IPS-18a (cell line): Measurements from ENCODE around the gene TOM1L2.
"Not testable (repeated sequence)": the region's sequence is repeated elsewhere in the genome, so short reads cannot be mapped to it uniquely, and the experiment has no call there.

Experiments used
- H3K27ac ChIP-seq: one replicate; pipeline ENCODE4 v1.5.1; 2013; ENCODE audit warnings: low read length
- H3K27me3 ChIP-seq: one replicate; pipeline ENCODE4 v1.6.1; 2013; ENCODE audit warnings: mild to moderate bottlenecking, low read length; ENCODE audit not compliant: control insufficient read depth, insufficient read depth
- H3K36me3 ChIP-seq: one replicate; pipeline ENCODE4 v1.6.1; 2013; ENCODE audit warnings: low read depth, low read length; ENCODE audit not compliant: control insufficient read depth
- H3K4me1 ChIP-seq: one replicate; pipeline ENCODE4 v1.6.1; 2013; ENCODE audit warnings: low read depth, low read length; ENCODE audit not compliant: control insufficient read depth
- H3K4me3 ChIP-seq: one replicate; pipeline ENCODE4 v1.5.1; 2013; ENCODE audit warnings: low read length
- H3K9ac ChIP-seq: one replicate; pipeline ENCODE4 v1.6.1; 2013; ENCODE audit warnings: mild to moderate bottlenecking, low read length, moderate library complexity
- H3K9me3 ChIP-seq: one replicate; pipeline ENCODE4 v1.6.1; 2013; ENCODE audit warnings: low read depth, low read length; ENCODE audit not compliant: control insufficient read depth

TOM1L2 gene

DNA sequence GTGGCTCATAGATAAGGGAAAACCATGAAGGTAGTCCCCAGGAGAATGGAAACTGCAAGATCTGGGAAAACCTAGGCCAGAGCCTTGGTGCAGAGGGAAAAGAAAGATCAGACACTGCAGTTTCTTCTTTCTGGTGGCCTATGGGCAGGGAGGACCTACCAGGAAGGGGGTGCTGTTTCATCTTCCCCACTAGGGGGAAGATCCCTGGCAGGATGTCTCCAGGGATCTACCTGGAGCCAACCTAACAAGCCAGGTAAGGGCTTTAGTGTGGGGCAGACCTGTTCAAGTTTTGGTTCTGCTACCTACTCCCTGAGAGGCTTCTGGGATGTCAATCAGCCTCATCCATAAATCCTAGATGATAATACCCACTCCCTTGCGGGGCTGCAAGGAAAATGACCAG, 21.4 kb downstream of the TOM1L2 start:
- Histone ChIP-seq H3K4me1 (peaks cover 7% of the 10 kb centered on the region), H3K9ac (no peak overlapping the region), H3K27ac (no peak overlapping the region), H3K27me3 (no peaks in the 10 kb centered on the region), H3K4me3 (no peak overlapping the region), H3K36me3 (no peaks in the 10 kb centered on the region), H3K9me3 (no peaks in the 10 kb centered on the region)

DNA sequence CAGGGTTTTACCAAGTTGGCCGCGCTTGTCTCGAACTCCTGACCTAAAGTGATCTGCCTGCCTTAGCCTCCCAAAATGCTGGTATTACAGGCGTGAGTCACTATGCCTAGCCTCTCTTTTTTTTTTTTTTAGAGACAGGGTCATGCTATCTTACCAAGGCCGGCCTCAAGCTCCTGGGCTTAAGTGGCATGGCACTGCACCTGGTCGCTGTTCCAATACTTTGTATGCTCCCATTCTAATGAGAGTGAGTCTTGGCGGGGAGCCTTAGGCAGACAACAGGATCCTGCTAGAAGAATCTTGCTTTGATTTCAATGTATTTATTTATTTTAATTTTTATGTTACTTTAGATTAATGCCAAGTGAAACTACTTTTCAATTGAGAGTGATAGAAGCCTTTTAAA, 21.9 kb downstream of the TOM1L2 start:
- no peak overlapping the region for H3K4me3 ChIP-seq
- no peak overlapping the region for H3K27ac ChIP-seq
- H3K27me3 ChIP-seq = no peaks in the 10 kb centered on the region
- no peaks in the 10 kb centered on the region for H3K36me3 ChIP-seq
- no peaks in the 10 kb centered on the region for H3K9me3 ChIP-seq
- H3K9ac ChIP-seq = no peak overlapping the region
- H3K4me1 ChIP-seq = peaks cover 7% of the 10 kb centered on the region

DNA sequence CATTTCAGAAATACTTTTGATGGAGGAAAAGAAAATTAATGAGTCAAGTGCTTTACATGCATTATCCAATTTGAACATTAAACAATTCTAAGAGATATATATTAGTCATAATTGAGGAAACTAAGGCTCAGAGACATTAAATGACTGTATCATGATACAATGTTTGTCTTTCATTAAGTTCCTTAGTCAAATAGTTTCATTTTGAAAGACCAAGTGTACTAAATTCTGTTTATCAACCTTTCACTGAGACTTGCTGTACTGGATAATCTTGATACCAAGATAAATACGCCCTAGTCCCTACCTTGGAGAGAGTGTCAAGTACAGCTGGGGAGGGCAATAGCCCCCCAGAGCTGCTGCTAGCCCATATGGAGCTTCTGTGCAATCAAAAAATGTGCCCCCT, 24.2 kb downstream of the TOM1L2 start:
- Histone ChIP-seq H3K27ac (no peak overlapping the region), H3K4me3 (no peak overlapping the region), H3K9me3 (no peaks in the 10 kb centered on the region), H3K4me1 (peaks cover 16% of the 10 kb centered on the region), H3K36me3 (no peaks in the 10 kb centered on the region), H3K27me3 (no peaks in the 10 kb centered on the region), H3K9ac (no peak overlapping the region)

DNA sequence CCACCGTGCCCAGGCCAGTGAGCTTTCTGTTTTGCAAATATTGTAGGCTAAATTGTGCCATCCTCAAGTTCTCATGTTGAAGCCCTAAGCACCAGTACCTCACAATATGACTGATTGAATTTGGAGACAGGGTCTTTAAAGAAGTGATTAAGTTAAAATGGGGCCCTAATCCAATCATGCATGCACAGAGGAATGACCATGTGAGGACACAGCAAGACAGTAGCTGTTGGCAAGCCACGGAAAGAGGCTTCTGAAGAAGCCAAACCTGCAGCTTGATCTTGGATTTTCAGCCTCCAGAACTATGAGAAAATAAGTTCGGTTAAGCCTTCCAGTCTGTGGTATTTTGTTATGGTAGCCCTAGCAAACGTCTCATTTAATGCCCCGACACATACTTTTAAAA, 24.9 kb downstream of the TOM1L2 start:
- Histone ChIP-seq H3K36me3 (no peaks in the 10 kb centered on the region), H3K9me3 (no peaks in the 10 kb centered on the region), H3K9ac (no peak overlapping the region), H3K4me3 (no peak overlapping the region), H3K4me1 (peaks cover 17% of the 10 kb centered on the region), H3K27ac (no peak overlapping the region), H3K27me3 (no peaks in the 10 kb centered on the region)

DNA sequence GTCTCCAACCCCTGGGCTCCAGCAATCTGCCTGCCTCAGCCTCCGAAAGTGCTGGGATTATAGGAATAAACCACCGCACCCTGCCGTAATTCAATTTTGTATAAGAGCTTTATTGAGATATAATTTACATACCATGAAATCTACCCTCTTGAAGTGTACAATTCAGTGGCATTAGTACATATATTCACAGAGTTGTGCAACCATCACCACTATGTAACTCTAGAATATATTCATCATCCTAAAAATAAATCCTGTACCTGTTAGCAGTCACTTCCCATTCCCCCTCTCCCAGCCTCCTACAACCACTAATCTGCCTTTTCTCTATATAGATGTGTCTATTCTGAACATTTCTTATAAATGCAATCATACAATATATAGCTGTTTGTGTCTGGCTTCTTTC, 26.1 kb downstream of the TOM1L2 start:
- Histone ChIP-seq H3K27me3 (no peaks in the 10 kb centered on the region), H3K9me3 (no peaks in the 10 kb centered on the region), H3K4me3 (no peak overlapping the region), H3K36me3 (no peaks in the 10 kb centered on the region), H3K9ac (no peak overlapping the region), H3K4me1 (peaks cover 10% of the 10 kb centered on the region), H3K27ac (no peak overlapping the region)

DNA sequence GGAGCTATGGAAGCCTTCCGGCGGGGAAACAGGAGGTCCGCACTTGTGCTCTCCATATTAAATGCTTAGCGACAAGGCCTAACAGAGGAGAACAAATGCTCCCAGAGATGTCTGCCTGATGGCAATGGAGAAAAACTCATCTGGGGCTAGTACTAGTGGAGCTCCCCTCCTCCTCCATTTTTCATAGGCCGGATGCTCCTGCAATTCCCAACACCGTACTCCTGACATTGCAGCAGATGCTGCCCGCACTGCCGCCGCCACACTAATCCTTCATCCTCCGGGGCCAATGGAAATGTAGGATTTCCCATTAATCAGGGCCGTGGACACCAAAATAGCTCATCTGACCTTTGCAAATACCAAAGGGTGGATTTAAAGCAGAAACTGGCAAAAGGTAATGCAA, 27.5 kb downstream of the TOM1L2 start:
- Histone ChIP-seq H3K4me3 (no peak overlapping the region), H3K4me1 (peaks cover 10% of the 10 kb centered on the region), H3K27me3 (no peaks in the 10 kb centered on the region), H3K9ac (no peak overlapping the region), H3K27ac (no peak overlapping the region), H3K9me3 (no peaks in the 10 kb centered on the region), H3K36me3 (no peaks in the 10 kb centered on the region)

DNA sequence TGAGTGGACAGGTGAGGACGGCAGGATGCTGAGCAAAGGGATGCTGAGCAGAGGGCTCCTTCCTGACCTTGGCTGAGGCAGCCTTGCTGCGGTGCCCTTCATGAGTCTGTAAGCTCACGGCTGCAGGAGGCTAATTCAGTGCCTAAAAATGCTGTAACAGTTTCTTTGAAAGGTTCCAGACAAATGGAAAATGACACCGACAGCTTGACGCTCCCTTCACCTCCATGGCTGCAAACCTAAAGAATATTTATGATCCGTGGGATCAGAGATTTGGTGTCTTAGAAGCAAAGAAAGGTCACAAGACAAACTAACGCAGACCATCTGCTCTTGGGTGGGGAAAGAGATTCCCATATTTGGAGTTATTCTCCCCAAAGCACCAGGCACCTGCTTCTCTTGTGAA, 28.0 kb downstream of the TOM1L2 start:
- Histone ChIP-seq H3K27ac (no peak overlapping the region), H3K27me3 (no peaks in the 10 kb centered on the region), H3K9me3 (no peaks in the 10 kb centered on the region), H3K4me1 (peaks cover 10% of the 10 kb centered on the region), H3K36me3 (no peaks in the 10 kb centered on the region), H3K4me3 (no peak overlapping the region), H3K9ac (no peak overlapping the region)

DNA sequence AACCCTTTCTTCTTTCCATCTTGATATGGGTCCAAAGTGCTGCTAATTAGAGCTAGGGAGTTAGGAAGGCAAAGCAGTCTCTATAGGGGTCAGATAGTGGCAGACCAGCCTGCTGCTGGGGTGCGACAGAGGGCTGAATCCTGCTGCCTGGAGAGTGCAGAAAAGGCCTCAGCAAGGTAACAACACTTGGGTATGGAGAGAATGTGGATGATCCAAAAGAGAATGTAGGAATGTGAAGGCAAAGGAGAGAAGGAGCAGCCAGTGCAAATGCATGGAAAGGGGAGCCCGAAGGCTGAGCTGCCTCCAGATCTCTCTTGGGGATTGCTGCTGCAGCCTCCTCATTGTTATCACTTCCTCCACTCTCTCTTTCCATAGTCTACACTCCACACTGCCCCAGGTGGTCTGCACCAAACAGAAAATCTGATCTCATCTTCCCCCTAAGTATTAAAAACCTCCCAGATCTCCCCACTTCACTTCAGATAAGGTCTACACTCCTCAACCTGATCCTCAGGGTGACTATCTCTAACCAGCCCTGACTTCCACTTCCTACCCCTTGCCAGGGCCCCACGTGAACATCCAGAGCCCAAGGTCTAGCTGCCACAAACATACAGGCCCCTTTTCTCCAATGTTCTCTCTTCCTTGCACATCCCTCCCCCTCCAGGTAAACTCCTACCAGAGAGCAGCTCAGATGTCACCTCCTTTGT, 28.8 kb downstream of the TOM1L2 start:
- Histone ChIP-seq H3K4me1 (peaks cover 10% of the 10 kb centered on the region), H3K9ac (no peak overlapping the region), H3K36me3 (no peaks in the 10 kb centered on the region), H3K9me3 (no peaks in the 10 kb centered on the region), H3K27me3 (no peaks in the 10 kb centered on the region), H3K4me3 (no peak overlapping the region), H3K27ac (no peak overlapping the region)

DNA sequence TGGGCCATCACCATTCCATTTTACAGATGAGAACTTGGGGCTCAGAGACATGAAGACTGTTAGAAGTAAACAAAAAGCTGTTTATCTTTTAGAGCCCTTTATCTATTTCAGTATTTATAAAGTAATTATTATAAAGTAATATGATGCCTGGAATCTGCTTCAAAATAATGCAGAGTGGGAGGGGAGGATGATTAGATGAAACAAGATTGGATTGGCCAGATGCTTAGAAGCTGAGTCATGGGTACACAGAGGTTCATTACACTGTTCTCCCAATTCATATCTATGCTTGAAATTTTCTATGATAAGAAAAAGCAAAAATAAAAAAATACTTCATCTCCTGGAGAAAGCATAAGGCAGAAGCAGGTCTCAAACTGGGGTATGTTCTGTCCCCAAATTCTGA, 29.4 kb downstream of the TOM1L2 start:
- H3K9ac ChIP-seq = no peak overlapping the region
- no peak overlapping the region for H3K4me3 ChIP-seq
- H3K4me1 ChIP-seq = peaks cover 10% of the 10 kb centered on the region
- H3K36me3 ChIP-seq = no peaks in the 10 kb centered on the region
- H3K9me3 ChIP-seq = no peaks in the 10 kb centered on the region
- no peak overlapping the region for H3K27ac ChIP-seq
- H3K27me3 ChIP-seq = no peaks in the 10 kb centered on the region

DNA sequence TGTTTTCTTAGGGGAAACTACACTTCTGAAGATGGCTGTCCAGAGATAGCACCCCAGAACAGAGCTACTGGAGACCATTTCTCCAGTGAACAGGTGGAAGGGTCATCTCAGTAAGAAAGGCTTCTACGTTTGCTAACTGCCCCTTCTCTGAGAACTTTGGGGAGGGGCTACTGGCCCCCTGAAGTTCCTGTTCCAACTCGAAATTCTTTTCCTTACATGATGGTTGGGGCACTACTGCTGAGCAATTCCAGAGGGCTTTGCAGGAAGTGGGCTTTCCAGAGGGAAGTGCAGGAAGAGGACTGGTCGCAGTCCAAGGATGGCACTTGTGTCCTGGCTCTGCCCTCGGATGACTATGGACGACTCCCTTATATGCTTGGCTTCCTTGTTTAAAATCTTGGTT, 31.2 kb downstream of the TOM1L2 start:
- Histone ChIP-seq H3K27ac (no peak overlapping the region), H3K9ac (no peak overlapping the region), H3K4me1 (peaks cover 10% of the 10 kb centered on the region), H3K9me3 (no peaks in the 10 kb centered on the region), H3K36me3 (no peaks in the 10 kb centered on the region), H3K27me3 (no peaks in the 10 kb centered on the region), H3K4me3 (no peak overlapping the region)

DNA sequence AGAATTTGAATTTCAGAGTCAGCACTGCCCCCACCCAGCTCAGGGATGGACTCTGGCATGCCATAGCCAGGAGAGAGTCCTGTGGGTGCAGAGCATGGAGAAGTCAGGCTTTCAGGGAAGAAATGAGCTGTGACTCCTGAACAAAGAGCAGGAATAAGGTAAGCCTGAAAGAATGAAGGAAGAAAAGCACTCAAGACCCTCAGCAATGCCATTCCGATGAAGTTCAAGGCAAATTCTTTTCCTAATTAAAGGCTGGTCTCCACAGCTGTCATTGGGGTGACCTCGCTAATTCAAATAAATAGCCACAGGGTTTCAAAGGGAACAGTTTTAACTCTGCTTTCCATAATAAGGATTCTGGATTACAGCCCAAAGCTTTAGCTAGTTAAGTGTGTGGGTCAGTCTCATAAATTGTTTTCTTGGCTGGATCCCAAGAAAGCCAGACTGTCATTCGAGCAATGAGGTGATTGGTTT, 31.7 kb downstream of the TOM1L2 start:
- Histone ChIP-seq H3K4me1 (peaks cover 10% of the 10 kb centered on the region), H3K36me3 (no peaks in the 10 kb centered on the region), H3K27ac (no peak overlapping the region), H3K9me3 (no peaks in the 10 kb centered on the region), H3K27me3 (no peaks in the 10 kb centered on the region), H3K9ac (no peak overlapping the region), H3K4me3 (no peak overlapping the region)

DNA sequence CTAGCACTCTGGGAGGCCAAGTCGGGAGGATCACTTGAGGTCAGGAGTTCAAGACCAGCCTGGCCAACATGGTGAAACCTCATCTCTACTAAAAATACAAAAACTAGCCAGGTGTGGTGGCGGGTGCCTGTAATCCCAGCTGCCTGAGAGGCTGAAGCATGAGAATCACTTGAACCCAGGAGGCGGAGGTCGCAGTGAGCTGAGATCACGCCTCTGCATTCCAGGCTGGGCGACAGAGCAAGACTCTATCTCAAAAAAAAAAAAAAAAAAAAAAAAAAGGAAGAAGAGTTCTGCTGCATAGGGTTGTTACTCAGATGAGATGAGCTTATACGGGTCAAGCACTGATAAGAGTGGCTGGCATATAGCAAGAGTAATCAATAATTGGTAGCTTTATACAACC, 32.3 kb downstream of the TOM1L2 start:
- H3K9me3 ChIP-seq, H3K9ac ChIP-seq, H3K4me3 ChIP-seq, H3K27me3 ChIP-seq, H3K27ac ChIP-seq, H3K36me3 ChIP-seq: not testable (repeated sequence)
- H3K4me1 ChIP-seq = peaks cover 10% of the 10 kb centered on the region
